Activated B cell treated with CpG ODN at 0.5 μM for 24 hours (primary cell): ENCODE measurements around the gene ZFAND2A. TPM values are rescaled to one million over a fixed set of nuclear protein-coding genes. Genes with fewer than 3 reads are reported as not detected.
A peak's percentile ranks its signal among the peaks of the same experiment; 100 is the strongest.
"Not testable (repeated sequence)": the region's sequence is repeated elsewhere in the genome, so short reads cannot be mapped to it uniquely, and the experiment has no call there.

Source experiments
- ATAC-seq: fragments of 200-7000 bp; cut with Tn5 transposase; one replicate; pipeline ENCODE4 v1.10.0; 2021; ENCODE audit warnings: low read depth, mild to moderate bottlenecking, moderate library complexity
- CTCF ChIA-PET: fragments of 350-600 bp; sonication (Branson Sonifier 250); formaldehyde crosslinking; loops from one replicate; lab custom pipeline; 2021; ENCODE audit warnings: antibody characterized with exemption; lab: Charles Lee
- POLR2A ChIA-PET: fragments of 350-600 bp; sonication (Branson Sonifier 250); formaldehyde crosslinking; loops from one replicate; lab custom pipeline; 2021; ENCODE audit warnings: antibody characterized with exemption; lab: Charles Lee
- DNase-seq: peaks from one replicate; pipeline ENCODE4 v3.0.0; 2022
- H3K27ac Mint-ChIP-seq: one replicate; pipeline ENCODE4 v1.8.0; 2020; ENCODE audit warnings: mixed read lengths
- H3K27me3 Mint-ChIP-seq: one replicate; pipeline ENCODE4 v1.8.0; 2021; ENCODE audit warnings: mixed read lengths
- H3K36me3 Mint-ChIP-seq: one replicate; pipeline ENCODE4 v1.8.0; 2021; ENCODE audit warnings: low read depth, mixed read lengths
- H3K4me1 Mint-ChIP-seq: one replicate; pipeline ENCODE4 v1.8.0; 2021; ENCODE audit warnings: mixed read lengths
- H3K4me3 Mint-ChIP-seq: one replicate; pipeline ENCODE4 v1.8.0; 2020; ENCODE audit warnings: mild to moderate bottlenecking, mixed read lengths
- H3K9me3 Mint-ChIP-seq: one replicate; pipeline ENCODE4 v1.8.0; 2020; ENCODE audit warnings: mixed read lengths
- intact Hi-C: fragments of 100-400 bp; cut with micrococcal nuclease; formaldehyde crosslinking; loops from one replicate; pipeline ENCODE4 v1.15.1; 2024
- total RNA-seq: library from RNA; stranded (reverse); gene quantifications from 2 replicates; pipeline ENCODE4 v1.2.3, GENCODE V29; 2022
- TF ChIP-seq, protein P1 (sequence below): fragments of 200-600 bp; IDR thresholded peaks from one replicate; pipeline ENCODE4 v1.8.0; 2022; ENCODE audit warnings: antibody characterized with exemption, mild to moderate bottlenecking

ZFAND2A gene
- total RNA-seq, 1 donor from 2014 or later: 21.6 TPM

DNA sequence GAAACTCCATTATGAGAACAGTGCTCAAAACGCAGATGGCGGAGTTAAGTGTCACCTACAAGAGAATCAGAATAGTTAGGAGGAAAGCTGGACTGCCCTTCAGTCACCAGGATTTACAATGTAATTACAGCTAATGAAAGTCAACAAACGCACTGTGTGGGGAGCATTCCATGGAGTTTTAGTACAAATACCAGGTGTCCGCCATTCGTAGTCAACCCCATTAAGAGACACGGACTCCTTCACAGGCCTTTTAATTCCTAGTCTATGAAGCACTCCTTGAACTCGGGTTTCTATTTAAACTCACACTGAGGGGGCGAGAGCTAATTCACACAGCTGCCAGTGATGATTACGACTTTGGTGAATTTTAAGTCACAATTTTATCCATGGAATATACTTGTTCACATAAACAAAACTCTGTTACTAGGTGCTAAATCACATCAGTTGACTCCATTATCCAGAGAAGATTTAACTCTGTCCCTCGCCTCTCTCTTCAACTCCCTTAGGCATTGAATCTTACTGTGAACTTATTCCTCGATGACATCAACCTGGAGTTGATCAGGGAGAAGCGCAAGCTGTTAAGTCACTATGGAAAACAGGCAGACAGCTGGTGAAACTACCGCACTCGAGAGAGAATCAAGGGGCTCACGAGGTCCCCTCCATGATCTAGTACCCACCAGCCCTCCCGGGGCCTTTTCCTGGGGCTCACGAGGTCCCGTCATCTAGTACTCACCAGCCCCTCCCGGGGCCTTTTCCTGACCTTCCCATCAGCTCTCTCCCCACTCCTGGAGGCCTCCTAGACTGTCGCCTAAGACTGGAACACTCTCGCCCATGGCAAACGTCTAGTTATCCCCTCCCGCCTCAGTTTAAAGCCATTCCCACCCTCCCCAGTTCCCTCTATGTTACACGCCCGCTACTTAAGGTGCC is 1.5 kb downstream of the ZFAND2A start:
- TF ChIP-seq, protein P1, sequence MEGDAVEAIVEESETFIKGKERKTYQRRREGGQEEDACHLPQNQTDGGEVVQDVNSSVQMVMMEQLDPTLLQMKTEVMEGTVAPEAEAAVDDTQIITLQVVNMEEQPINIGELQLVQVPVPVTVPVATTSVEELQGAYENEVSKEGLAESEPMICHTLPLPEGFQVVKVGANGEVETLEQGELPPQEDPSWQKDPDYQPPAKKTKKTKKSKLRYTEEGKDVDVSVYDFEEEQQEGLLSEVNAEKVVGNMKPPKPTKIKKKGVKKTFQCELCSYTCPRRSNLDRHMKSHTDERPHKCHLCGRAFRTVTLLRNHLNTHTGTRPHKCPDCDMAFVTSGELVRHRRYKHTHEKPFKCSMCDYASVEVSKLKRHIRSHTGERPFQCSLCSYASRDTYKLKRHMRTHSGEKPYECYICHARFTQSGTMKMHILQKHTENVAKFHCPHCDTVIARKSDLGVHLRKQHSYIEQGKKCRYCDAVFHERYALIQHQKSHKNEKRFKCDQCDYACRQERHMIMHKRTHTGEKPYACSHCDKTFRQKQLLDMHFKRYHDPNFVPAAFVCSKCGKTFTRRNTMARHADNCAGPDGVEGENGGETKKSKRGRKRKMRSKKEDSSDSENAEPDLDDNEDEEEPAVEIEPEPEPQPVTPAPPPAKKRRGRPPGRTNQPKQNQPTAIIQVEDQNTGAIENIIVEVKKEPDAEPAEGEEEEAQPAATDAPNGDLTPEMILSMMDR: no peak
- Mint-ChIP-seq H3K27me3 (no peaks in the 10 kb centered on the region), H3K4me1 (peaks cover 25% of the 10 kb centered on the region), H3K9me3 (no peaks in the 10 kb centered on the region), H3K4me3 (peak overlapping the region; percentile 85), H3K36me3 (peaks cover 51% of the 10 kb centered on the region), H3K27ac (peak overlapping the region; percentile 77)
- CTCF ChIA-PET: no interaction called here
- intact Hi-C loops: no loop called here
- DNase-seq: no peak
- POLR2A ChIA-PET: interaction anchor here (0.5 to 1.3 kb wide), 3 partner anchors 20 to 234 kb away, joined by 3 to 7 read pairs (median 3); partner anchors contain the start of gene COX19
- no peak for ATAC-seq

DNA sequence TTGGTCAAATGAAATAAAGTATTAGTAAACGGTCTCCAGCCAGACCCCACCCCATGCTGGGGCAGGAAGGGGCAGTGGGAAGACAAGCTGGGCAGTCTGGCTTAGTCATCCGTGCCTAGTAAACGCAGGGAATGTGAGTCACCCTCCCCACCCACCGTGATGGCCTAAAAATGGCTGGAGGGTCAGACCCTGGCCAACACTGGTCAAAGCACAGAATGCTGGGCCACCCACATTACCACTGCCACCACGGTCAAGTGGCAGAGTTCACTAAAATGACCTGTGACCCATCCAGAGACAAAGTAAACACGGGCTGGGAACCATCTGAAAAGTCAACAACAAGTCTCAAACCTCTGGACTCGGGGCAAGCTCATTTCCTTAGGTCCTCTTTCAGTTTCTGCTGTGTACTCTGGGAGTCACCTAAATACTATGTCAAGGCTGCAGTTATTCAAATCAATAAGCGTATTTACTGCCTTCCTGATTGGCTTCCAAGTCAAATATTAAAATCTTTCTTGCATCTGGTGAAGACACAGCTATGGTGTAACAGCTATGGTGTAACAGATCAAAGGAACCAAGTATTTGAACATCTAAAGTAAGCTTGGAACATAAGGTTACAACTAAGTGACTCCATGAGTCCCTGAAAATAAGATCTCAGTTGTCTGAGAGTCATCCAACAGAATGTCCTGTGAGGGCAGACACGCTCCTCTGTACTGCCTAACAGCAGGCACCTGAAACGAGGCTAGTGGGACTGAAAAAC is 3.0 kb downstream of the ZFAND2A start:
- peaks cover 63% of the 10 kb centered on the region for H3K36me3 Mint-ChIP-seq
- H3K4me3 Mint-ChIP-seq: peak overlapping the region; percentile 15
- ATAC-seq (no peak), DNase-seq (no peak)
- no peak overlapping the region for H3K27ac Mint-ChIP-seq
- intact Hi-C loops: no loop called here
- H3K27me3 Mint-ChIP-seq: no peaks in the 10 kb centered on the region
- TF ChIP-seq, protein P1: no peak
- POLR2A ChIA-PET: interaction anchor here (0.6 kb wide), 1 partner anchor 12 kb away, joined by 3 read pairs; no protein-coding TSS in a partner anchor
- CTCF ChIA-PET: interaction anchor here (1.0 kb wide), 1 partner anchor 19 kb away, joined by 4 read pairs; no protein-coding TSS in a partner anchor
- peaks cover 27% of the 10 kb centered on the region for H3K4me1 Mint-ChIP-seq
- H3K9me3 Mint-ChIP-seq: no peaks in the 10 kb centered on the region

DNA sequence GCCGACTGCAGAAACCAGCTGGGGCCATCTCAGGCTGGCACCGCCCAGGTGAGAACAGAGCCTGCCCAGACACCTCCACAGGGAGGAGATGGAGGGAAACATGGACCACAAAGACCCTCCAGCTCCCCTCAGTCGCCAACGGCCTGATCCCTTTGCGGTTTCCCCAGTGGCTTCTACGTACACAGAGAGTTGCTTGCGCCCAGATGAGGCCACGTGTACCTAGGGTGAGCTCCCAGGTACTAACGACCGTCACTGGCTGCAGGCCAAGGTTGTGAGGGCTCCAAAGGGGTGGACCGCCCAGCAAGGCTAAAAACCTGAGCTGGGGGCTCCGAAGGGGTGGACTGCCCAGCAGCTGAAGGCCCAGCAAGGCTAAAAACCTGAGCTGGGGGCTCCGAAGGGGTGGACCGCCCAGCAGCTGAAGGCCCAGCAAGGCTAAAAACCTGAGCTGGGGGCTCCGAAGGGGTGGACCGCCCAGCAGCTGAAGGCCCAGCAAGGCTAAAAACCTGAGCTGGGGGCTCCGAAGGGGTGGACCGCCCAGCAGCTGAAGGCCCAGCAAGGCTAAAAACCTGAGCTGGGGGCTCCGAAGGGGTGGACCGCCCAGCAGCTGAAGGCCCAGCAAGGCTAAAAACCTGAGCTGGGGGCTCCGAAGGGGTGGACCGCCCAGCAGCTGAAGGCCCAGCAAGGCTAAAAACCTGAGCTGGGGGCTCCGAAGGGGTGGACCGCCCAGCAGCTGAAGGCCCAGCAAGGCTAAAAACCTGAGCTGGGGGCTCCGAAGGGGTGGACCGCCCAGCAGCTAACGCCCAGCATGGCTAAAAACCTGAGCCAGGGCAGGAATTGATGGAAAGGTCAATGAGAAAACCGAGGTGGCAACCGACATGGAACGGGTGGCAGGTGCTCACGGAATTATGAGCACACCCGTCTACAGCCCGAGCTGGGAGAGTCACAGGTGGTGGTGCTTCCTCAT is 3.9 kb downstream of the ZFAND2A start:
- not testable (repeated sequence) for H3K27ac Mint-ChIP-seq

DNA sequence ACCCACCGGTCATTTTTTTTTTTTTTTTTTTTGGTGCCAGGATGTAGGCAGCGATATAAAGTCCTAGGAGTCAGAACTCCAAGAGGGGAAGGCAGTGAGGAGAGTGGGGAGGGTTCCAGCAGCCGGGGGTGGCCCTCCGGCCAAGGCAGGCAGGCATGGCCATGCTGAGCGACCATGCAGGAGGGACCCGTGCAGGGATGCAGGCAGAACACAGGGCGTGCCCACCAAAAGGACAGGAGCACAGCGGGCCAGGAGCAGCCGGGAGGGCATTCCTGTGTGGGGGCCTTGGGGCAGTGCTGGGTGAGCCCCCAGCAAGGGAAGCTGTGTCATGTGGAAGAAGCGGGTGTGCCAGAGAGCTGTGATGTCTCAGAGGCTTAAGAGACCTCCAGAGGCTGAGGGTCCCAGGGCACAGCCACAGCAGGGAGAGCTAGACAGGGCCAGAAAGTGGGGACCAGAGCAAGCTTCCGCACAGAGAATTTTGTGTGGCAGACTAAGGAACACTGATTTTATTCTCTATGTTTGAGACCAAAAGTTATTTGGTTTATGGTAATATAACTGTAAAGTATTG is 5.7 kb downstream of the ZFAND2A start:
- Mint-ChIP-seq H3K9me3 (no peaks in the 10 kb centered on the region), H3K27me3 (no peaks in the 10 kb centered on the region), H3K4me1 (peaks cover 27% of the 10 kb centered on the region), H3K4me3 (no peak overlapping the region), H3K36me3 (peaks cover 76% of the 10 kb centered on the region), H3K27ac (no peak overlapping the region)
- TF ChIP-seq, protein P1: no peak
- POLR2A ChIA-PET: interaction anchor here (2.2 kb wide), 1 partner anchor 16 kb away, joined by 5 read pairs; a partner anchor contains a TSS
- ATAC-seq (no peak), DNase-seq (no peak)
- CTCF ChIA-PET: no interaction called here
- intact Hi-C loops: no loop called here

More for the DNA sequence above, 3.9 kb downstream of the ZFAND2A start:
- ChIA-PET POLR2A (interaction anchor here (2.2 kb wide), 1 partner anchor 18 kb away, joined by 5 read pairs; a partner anchor contains a TSS), CTCF (interaction anchor here (1.0 kb wide), 1 partner anchor 20 kb away, joined by 4 read pairs; no protein-coding TSS in a partner anchor)
- DNase-seq, ATAC-seq, H3K27me3 Mint-ChIP-seq, intact Hi-C loops, H3K9me3 Mint-ChIP-seq, H3K4me3 Mint-ChIP-seq: not testable (repeated sequence)
- Mint-ChIP-seq H3K36me3 (peaks cover 70% of the 10 kb centered on the region), H3K4me1 (peaks cover 31% of the 10 kb centered on the region)
